Mesenchymal stem cell (in vitro differentiated cells and primary cell): ENCODE data around the gene NCOA7.

Experiments
- DNase-seq: peaks from one replicate; pipeline ENCODE4 v3.0.0-alpha.2; 2013
- H2AFZ ChIP-seq: one replicate; pipeline ENCODE4 v1.6.1; 2013; ENCODE audit warnings: low read depth, mild to moderate bottlenecking, control low read depth, inconsistent platforms, low read length, moderate library complexity
- H2AK5ac ChIP-seq: 2 replicates; pipeline ENCODE4 v1.6.1; 2013; ENCODE audit warnings: low read length, moderate library complexity, mild to moderate bottlenecking, inconsistent platforms; ENCODE audit not compliant: severe bottlenecking
- H2BK120ac ChIP-seq: one replicate; pipeline ENCODE4 v1.6.1; 2013; ENCODE audit warnings: low read depth, mild to moderate bottlenecking, inconsistent platforms, low read length, moderate library complexity
- H2BK12ac ChIP-seq, 2 experiments: one replicate each; pipeline ENCODE4 v1.6.1; 2013; ENCODE audit warnings: inconsistent platforms in 2 of 2, low read length in 2 of 2, mild to moderate bottlenecking in 2 of 2, moderate library complexity in 2 of 2, control low read depth in 1 of 2
- H2BK15ac ChIP-seq: one replicate; pipeline ENCODE4 v1.6.1; 2013; ENCODE audit warnings: mild to moderate bottlenecking, low read depth, inconsistent platforms; ENCODE audit not compliant: poor library complexity, severe bottlenecking
- H2BK5ac ChIP-seq: 2 replicates; pipeline ENCODE4 v1.6.1; 2013; ENCODE audit warnings: low read depth, mild to moderate bottlenecking, low read length, control low read depth, inconsistent platforms; ENCODE audit not compliant: poor library complexity, severe bottlenecking
- H3K14ac ChIP-seq, 2 experiments: one replicate each; pipeline ENCODE4 v1.6.1; 2013; ENCODE audit warnings: inconsistent platforms in 2 of 2, low read length in 2 of 2, control low read depth in 1 of 2, mild to moderate bottlenecking in 1 of 2, moderate library complexity in 1 of 2
- H3K18ac ChIP-seq, 2 experiments: one replicate each; pipeline ENCODE4 v1.6.1; 2013; ENCODE audit warnings: inconsistent platforms in 2 of 2, low read length in 2 of 2, control low read depth in 1 of 2, low read depth in 1 of 2, mild to moderate bottlenecking in 1 of 2
- H3K23ac ChIP-seq, 2 experiments: one replicate each; pipeline ENCODE4 v1.6.1; 2013; ENCODE audit warnings: inconsistent platforms in 2 of 2, low read length in 2 of 2, mild to moderate bottlenecking in 2 of 2, moderate library complexity in 2 of 2, control low read depth in 1 of 2
- H3K27ac ChIP-seq: 2 replicates; pipeline ENCODE4 v1.5.1; 2013; ENCODE audit warnings: mild to moderate bottlenecking, moderate library complexity, low read length, control low read depth, inconsistent platforms; ENCODE audit not compliant: poor library complexity, severe bottlenecking
- H3K27me3 ChIP-seq, 2 experiments: 2 replicates each; pipeline versions ENCODE4 v1.6.1 to v1.7.0; 2013; ENCODE audit warnings: low read length in 2 of 2, mild to moderate bottlenecking in 2 of 2, moderate library complexity in 2 of 2, control low read depth in 1 of 2, inconsistent platforms in 1 of 2; ENCODE audit not compliant: control insufficient read depth in 1 of 2, insufficient read depth in 1 of 2
- H3K36me3 ChIP-seq, 2 experiments: 2 replicates each; pipeline versions ENCODE4 v1.6.1 to v1.7.0; 2013; ENCODE audit warnings: low read length in 2 of 2, control low read depth in 1 of 2, inconsistent platforms in 1 of 2, low read depth in 1 of 2, mild to moderate bottlenecking in 1 of 2; ENCODE audit not compliant: insufficient read depth in 2 of 2, control insufficient read depth in 1 of 2
- H3K4ac ChIP-seq, 2 experiments: one replicate each; pipeline ENCODE4 v1.6.1; 2013; ENCODE audit warnings: inconsistent platforms in 2 of 2, low read length in 2 of 2, mild to moderate bottlenecking in 2 of 2, moderate library complexity in 2 of 2, control low read depth in 1 of 2, low read depth in 1 of 2
- H3K4me1 ChIP-seq: 2 replicates; pipeline ENCODE4 v1.6.1; 2013; ENCODE audit warnings: low read depth, low read length, control low read depth; ENCODE audit not compliant: control insufficient read depth, insufficient read depth
- H3K4me2 ChIP-seq: 2 replicates; pipeline ENCODE4 v1.6.1; 2013; ENCODE audit warnings: low read length, mild to moderate bottlenecking, inconsistent platforms; ENCODE audit not compliant: poor library complexity, severe bottlenecking
- H3K4me3 ChIP-seq, 2 experiments: 2 replicates each; pipeline versions ENCODE4 v1.5.1 to v1.7.0; 2013; ENCODE audit warnings: low read length in 2 of 2, mild to moderate bottlenecking in 2 of 2, control low read depth in 1 of 2, low read depth in 1 of 2; ENCODE audit not compliant: insufficient read depth in 1 of 2
- H3K79me1 ChIP-seq: replicated peaks from 2 replicates; pipeline ENCODE4 v1.6.1; 2013; ENCODE audit warnings: mild to moderate bottlenecking, control low read depth, low read length, inconsistent platforms; ENCODE audit not compliant: poor library complexity, severe bottlenecking
- H3K9ac ChIP-seq: 2 replicates; pipeline ENCODE4 v1.7.0; 2013; ENCODE audit warnings: mild to moderate bottlenecking, low read length, moderate library complexity
- H3K9me3 ChIP-seq: 2 replicates; pipeline ENCODE4 v1.7.0; 2013; ENCODE audit warnings: mild to moderate bottlenecking, low read length; ENCODE audit not compliant: control insufficient read depth
- H4K8ac ChIP-seq: one replicate; pipeline ENCODE4 v1.6.1; 2013; ENCODE audit warnings: inconsistent platforms, mild to moderate bottlenecking, low read length, moderate library complexity
- H4K91ac ChIP-seq: one replicate; pipeline ENCODE4 v1.6.1; 2013; ENCODE audit warnings: mild to moderate bottlenecking, low read length, inconsistent platforms
- WGBS: methylation state at CpG from one replicate; pipeline ENCODE4 v1.1.7; 2013; ENCODE audit warnings: mixed read lengths; 5-methylcytosine and 5-hydroxymethylcytosine counted together

Gene NCOA7

DNA sequence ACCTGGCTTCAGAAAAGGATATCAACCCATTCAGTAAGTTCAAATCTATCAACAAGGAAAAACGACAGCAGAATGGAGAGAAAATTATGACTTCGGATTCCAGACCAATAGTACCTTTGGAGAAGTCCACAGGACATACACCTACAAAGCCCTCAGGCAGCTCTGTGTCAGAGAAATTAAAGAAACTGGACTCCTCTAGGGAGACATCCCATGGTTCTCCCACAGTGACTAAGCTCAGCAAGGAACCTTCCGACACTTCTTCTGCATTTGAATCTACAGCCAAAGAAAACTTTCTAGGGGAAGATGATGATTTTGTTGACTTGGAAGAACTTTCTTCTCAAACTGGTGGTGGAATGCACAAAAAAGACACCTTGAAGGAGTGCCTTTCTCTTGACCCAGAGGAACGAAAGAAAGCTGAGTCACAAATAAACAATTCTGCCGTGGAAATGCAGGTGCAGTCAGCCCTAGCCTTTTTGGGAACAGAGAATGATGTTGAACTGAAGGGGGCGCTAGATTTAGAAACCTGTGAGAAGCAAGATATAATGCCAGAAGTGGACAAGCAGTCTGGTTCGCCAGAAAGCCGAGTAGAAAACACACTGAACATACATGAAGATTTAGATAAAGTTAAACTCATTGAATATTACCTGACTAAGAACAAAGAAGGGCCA lies 98.4 kb downstream of the NCOA7 start:
- no peaks in the 10 kb centered on the region for H3K4me1 ChIP-seq
- peaks cover 4 to 90% of the 10 kb centered on the region in 2 experiments for H3K36me3 ChIP-seq
- H2BK120ac ChIP-seq: no peak overlapping the region
- H2BK5ac ChIP-seq: no peak overlapping the region
- 72% methylated on average over 6 of the region's 8 CpGs for WGBS
- no peak overlapping the region for H3K4me2 ChIP-seq
- no peak overlapping the region for H3K14ac ChIP-seq
- no peak overlapping the region for H2AK5ac ChIP-seq
- H3K4me3 ChIP-seq: no peak overlapping the region
- H3K23ac ChIP-seq: no peak overlapping the region
- no peak overlapping the region for H3K18ac ChIP-seq
- no peak overlapping the region for H2AFZ ChIP-seq
- no peak overlapping the region for H4K8ac ChIP-seq
- H4K91ac ChIP-seq: no peak overlapping the region
- DNase-seq: peak; percentile 43
- H3K9ac ChIP-seq: no peak overlapping the region
- no peak overlapping the region for H2BK15ac ChIP-seq
- no peak overlapping the region for H2BK12ac ChIP-seq
- H3K27me3 ChIP-seq: no peaks in the 10 kb centered on the region
- no peak overlapping the region for H3K4ac ChIP-seq
- H3K27ac ChIP-seq: no peak overlapping the region
- H3K79me1 ChIP-seq: no peaks in the 10 kb centered on the region
- H3K9me3 ChIP-seq: no peaks in the 10 kb centered on the region

DNA sequence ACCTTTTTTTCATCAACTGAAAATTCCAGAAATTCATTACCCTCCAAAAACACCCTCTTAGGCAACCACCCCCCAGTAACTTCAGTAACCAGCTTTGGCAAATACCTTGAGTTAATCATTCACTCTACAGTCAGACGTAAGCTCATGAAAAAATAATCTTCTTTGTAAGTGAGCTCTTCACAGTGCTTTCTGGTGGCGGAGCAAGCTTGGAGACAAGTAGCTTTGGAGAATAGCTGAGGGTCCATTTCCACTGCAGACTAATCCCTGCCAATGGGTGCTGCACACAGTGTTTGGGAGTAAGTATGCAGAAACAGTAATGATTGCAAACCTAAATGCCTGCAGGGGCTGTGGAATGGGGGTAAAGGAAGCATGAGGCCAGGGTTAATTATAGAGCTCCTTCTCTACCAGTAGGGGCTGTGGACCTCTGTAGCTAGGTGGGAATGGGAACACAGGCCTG lies 109.0 kb downstream of the NCOA7 start:
- Histone ChIP-seq H3K9ac (no peak overlapping the region), H2AK5ac (no peak overlapping the region), H2BK15ac (no peak overlapping the region), H2BK120ac (no peak overlapping the region), H3K4ac (no peak overlapping the region), H3K4me2 (peak overlapping the region; percentile 55), H3K18ac (no peak overlapping the region), H3K9me3 (no peaks in the 10 kb centered on the region), H4K91ac (no peak overlapping the region), H3K27me3 (no peaks in the 10 kb centered on the region), H2AFZ (no peak overlapping the region), H3K14ac (no peak overlapping the region), H2BK5ac (no peak overlapping the region), H3K36me3 (peaks cover 6 to 52% of the 10 kb centered on the region in 2 experiments), H3K4me1 (peaks cover 7% of the 10 kb centered on the region), H3K4me3 (no peak overlapping the region), H4K8ac (no peak overlapping the region), H3K23ac (no peak overlapping the region), H3K27ac (peak overlapping the region; percentile 94), H3K79me1 (peaks cover 2% of the 10 kb centered on the region), H2BK12ac (no peak overlapping the region)
- WGBS: 80% methylated on average over 2 of the region's 2 CpGs
- no peak for DNase-seq

- DNase-seq: peak; percentile 68
- H3K4me1 ChIP-seq: peaks cover 3% of the 10 kb centered on the region
- no peak overlapping the region for H4K8ac ChIP-seq
- peaks cover 2 to 51% of the 10 kb centered on the region in 2 experiments for H3K36me3 ChIP-seq
- peaks cover 2% of the 10 kb centered on the region for H3K79me1 ChIP-seq
- H3K23ac ChIP-seq: no peak overlapping the region
- H2BK12ac ChIP-seq: no peak overlapping the region
- H3K27ac ChIP-seq: no peak overlapping the region
- no peak overlapping the region for H2AFZ ChIP-seq
- H2BK15ac ChIP-seq: no peak overlapping the region
- H3K27me3 ChIP-seq: no peaks in the 10 kb centered on the region
- H3K9ac ChIP-seq: no peak overlapping the region
- no peak overlapping the region for H2BK5ac ChIP-seq
- no peak overlapping the region for H3K4ac ChIP-seq
- no peaks in the 10 kb centered on the region for H3K9me3 ChIP-seq
- WGBS: 74% methylated on average over 3 of the region's 3 CpGs
- H3K4me3 ChIP-seq: no peak overlapping the region
- no peak overlapping the region for H4K91ac ChIP-seq
- no peak overlapping the region for H3K18ac ChIP-seq
- no peak overlapping the region for H2AK5ac ChIP-seq
- H2BK120ac ChIP-seq: no peak overlapping the region
- no peak overlapping the region for H3K14ac ChIP-seq
- no peak overlapping the region for H3K4me2 ChIP-seq
These were observed 114.1 kb downstream of the NCOA7 start for GRCh38 chr6:125904871-125905270.

DNA sequence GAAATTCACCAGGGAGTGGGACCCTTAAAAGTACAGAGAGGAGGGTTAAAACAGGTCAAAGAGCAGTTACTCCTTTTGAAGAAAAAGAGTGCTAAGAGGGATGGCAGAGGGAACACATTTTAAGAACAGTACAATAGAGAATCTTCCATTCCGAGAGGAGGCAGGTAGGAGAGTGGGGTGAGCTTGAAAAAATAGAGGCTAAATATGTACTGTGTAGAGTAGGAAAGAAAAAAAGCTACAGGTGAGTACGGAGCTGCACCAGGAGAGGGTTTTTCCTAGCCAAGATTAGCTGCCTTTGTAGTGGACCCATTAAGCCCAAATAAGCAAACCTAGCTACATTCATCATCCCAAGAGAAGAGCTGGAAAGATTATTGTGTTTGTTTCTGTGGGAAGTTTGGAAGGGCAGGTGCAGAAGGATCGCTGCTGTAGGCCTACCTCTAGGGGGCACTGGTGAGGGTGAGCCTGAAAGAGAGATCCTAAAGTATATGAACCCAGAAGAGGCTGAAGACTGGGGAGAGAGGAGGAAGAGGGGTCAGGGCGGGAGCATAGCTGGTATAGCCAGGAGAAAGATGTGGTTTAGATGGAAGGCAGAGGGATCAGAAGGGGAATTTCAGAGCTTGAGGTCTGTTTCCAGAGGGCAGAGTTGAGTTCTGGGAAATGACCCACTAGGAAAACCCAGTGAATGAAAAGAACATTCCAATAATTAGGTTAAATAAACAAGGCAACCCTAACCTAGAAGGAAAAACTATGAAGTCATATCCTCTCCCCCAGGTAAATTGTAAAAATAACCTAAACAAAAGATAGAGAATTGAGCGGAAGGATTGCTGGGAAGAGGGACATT lies 115.6 kb downstream of the NCOA7 start:
- WGBS: 70% methylated on average over 4 of the region's 5 CpGs

More for the DNA sequence above, 115.6 kb downstream of the NCOA7 start:
- peak; percentile 38 for DNase-seq
- Histone ChIP-seq H3K23ac (no peak overlapping the region), H3K36me3 (peaks cover 2 to 41% of the 10 kb centered on the region in 2 experiments), H2AFZ (no peak overlapping the region), H3K27me3 (no peaks in the 10 kb centered on the region), H2BK15ac (no peak overlapping the region), H4K8ac (no peak overlapping the region), H3K18ac (no peak overlapping the region), H3K27ac (no peak overlapping the region), H4K91ac (no peak overlapping the region), H3K4me3 (no peak overlapping the region), H2BK5ac (no peak overlapping the region), H3K14ac (peak overlapping the region in 1 of 2 experiments; percentile 23), H3K4me1 (peaks cover 2% of the 10 kb centered on the region), H3K79me1 (peaks cover 2% of the 10 kb centered on the region), H3K4me2 (no peak overlapping the region), H3K4ac (no peak overlapping the region), H3K9me3 (no peaks in the 10 kb centered on the region), H2BK120ac (no peak overlapping the region), H2BK12ac (no peak overlapping the region), H3K9ac (no peak overlapping the region), H2AK5ac (no peak overlapping the region)
